HG03469 (cell line): ENCODE data around the gene BLTP3A.
A peak's percentile ranks its signal among the peaks of the same experiment; 100 is the strongest.
"Not testable (repeated sequence)": the region's sequence is repeated elsewhere in the genome, so short reads cannot be mapped to it uniquely, and the experiment has no call there.

ENCODE experiments used
- ATAC-seq: cut with Tn5 transposase; IDR thresholded peaks from one replicate; pipeline ENCODE4 v1.9.1; 2021; ENCODE audit warnings: mild to moderate bottlenecking, moderate library complexity, moderate number of reproducible peaks; ENCODE audit not compliant: unreplicated experiment

The BLTP3A gene

DNA sequence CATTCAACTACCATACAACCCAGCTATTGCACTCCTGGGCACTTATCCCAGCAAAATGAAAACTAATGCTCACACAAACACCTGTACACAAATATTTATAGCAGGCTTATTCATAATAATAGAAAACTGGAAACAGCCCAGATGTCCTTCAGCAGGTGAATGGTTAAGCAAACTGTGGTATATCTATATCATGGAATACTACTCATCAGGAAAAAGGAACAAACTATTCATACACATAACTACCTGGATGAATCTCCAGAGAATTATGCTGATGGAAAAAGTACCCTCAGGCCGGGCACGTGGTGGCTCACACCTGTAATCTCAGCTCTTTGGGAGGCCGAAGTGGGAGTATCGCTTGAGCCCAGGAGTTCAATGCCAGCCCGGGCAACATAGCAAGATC, 3.8 kb upstream of the BLTP3A start:
- no peak for ATAC-seq

DNA sequence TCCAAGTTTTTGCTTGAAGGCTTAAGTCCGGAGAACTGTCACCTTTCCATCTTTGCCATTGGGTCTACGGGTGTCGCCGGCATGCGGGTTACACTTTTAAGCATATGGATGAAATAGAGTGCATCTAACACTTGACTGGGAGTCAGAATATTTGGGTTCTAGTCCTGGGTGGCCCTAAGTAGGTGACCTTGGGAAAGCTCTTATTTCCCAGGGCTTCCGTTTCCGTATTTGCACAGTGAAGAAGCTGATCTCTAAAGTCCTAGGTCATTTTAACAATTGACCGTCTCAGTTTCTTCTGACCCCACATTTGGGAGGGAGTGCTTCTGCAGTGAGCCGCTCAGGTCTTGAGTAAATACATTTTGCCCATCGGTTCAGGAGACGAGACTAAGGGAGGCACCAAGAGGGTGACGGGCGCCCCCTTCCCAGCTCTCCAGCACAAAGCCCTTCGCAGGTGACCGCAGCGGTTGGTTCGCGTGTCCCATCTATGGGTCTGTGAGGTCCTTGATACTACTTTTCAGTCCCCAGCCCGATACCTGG, 651 bp upstream of the BLTP3A start:
- peak; percentile 7 for ATAC-seq

DNA sequence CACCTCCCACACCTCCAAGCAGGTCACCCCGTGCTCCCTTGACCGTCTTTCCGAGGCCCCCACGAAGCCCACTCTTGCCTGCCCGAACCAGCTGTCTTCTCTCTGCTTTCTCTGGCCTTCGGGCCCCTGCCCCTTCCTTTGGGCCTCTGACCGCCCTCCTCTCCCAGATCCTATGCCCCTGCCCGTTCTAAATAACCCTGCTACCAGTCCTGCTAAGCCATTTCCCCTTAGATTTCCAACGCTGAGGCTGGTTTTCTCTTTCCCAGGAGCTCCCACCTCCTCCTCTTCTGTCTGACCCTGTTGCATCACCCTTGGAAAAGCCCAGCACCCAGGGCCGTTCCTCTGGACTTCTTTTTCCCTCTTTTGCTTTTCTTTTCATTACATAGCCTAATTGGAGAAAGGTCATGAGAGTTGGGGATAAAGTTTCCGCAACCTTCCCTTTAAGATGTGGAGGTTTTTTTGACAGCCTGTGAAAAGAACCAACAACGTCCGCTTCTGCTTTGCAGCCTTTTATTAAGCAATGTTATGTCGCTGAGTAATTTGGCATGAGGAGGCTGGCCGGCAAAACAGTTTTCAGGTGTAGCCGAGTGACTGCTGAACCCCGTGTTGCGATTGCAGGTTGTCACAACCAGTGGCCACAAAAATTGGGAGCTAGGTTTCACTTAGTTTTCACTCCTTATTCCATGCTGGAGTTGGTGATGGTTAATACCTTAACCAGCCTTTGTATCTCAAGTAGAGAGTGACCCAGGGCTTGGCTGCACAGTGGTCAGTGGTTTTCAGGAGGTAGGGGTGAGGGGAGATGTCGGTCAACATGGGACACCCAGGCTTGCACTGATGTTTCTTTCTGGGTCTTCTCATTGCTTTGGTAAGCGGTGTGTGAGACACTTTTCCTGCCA, 970 bp downstream of the BLTP3A start:
- ATAC-seq = no peak

DNA sequence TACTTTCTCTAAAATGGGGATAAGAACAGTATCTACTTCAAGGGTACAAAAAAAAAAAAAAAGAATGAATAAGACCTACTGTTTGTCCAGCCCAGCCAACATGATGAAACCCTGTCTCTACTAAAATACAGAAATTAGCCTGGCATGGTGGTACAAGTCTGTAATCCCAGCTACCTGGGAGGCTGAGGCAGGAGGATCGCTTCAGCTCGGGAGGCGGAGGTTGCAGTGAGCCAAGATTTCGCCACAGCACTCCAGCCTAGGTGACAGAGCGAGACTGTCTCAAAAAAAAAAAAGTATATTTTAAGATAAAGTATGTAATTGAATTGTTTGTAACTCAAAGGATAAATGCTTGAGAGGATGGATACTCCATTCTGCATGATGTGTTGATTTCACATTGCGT, 2.0 kb downstream of the BLTP3A start:
- no peak for ATAC-seq

DNA sequence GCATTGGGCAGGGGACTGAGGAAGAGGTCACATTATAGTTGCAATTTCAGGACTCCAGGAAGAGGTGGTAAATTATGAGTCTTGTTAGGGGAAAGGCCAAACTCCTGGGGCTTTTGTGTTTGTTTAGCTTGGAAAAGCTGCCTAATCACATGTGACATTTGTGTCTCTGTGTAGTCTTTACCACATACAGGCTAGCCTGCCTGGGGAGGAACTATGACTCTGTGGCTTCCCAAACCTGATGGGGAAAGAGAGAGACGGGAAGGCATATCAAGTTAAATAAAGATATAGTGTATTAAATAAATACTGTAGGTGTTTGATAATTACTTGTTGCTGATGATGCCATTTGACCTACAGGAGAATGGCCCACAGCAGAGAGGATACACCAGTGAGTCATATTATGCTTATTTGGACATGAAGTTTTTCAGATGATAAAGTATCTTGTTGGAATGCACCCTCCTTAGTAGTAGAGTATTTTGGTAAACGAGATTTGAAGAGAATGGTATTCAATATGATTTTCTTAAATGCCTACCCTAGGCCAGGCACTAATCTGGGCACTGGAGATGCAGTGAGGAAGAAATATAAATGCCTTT, 4.0 kb downstream of the BLTP3A start:
- ATAC-seq = no peak

DNA sequence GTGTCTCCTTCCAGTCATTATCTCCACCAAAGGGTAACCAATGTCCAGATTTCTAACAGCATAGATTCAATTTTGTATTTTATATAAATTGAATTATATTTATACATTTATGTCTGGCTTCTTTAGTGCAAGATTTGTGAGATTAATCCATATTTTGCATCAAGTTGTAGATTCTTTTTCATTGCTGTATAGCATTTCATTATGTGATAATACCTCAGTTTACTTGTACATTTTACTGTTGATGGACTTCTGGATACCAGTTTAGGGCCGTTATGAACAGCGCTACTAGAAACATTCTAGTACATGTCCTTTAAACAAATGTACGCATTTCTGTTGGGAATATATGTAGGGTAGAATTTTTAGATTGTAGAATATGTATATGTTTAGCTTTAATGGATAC, 6.2 kb downstream of the BLTP3A start:
- no peak for ATAC-seq

DNA sequence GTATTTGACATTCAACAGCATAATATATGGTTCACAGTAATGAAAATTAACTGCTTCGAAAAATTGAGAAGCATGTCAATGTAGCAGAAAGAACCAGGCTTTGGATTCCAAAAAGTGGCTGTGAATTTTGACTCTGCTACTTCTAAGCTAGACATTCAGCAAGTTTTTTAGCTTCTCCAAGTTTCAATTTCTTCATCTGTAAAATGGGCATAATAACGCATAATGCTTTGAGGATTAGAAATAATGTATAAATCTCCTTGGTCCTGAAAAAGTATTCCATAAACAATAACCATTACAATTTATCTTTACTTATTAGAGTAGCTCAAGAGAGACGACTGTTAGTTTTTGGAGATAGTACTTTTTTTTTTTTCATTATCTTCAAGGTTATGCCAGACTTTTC, 7.7 kb downstream of the BLTP3A start:
- ATAC-seq = no peak

DNA sequence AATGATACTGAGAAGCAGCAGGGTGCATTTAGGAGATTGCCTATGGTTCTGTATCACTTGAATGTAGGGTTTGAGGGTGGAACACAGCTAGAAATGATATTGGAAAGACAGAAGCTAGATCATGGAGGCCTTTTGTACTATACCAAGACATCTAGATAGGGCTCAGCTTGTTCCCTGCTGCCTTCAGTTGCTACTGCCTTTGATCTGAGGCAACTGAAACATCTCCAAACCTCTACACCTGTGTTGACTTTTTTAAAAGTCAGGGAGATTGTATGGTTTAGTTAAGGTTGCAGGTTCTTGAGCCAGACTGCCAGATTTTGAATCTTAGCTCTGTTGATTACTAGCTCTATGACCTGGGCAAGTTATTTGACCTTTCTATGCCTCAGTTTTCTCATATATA, 12.7 kb downstream of the BLTP3A start:
- no peak for ATAC-seq

DNA sequence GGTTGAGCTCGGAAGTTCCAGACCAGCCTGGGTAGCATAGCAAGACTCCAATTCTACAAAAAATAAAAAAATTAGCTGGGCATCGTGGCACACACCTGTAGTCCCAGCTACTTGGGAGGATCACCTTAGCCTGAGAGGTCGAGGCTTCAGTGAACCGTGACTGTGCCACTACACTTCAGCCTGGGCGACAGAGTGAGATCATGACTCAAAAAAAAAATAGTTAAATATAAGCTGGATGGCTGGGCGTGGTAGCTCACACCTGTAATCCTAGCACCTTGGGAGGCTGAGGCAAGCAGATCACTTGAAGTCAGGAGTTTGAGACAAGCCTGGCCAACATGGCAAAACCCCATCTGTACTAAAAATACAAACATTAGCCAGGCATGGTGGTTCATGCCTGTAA, 13.2 kb downstream of the BLTP3A start:
- not testable (repeated sequence) for ATAC-seq

DNA sequence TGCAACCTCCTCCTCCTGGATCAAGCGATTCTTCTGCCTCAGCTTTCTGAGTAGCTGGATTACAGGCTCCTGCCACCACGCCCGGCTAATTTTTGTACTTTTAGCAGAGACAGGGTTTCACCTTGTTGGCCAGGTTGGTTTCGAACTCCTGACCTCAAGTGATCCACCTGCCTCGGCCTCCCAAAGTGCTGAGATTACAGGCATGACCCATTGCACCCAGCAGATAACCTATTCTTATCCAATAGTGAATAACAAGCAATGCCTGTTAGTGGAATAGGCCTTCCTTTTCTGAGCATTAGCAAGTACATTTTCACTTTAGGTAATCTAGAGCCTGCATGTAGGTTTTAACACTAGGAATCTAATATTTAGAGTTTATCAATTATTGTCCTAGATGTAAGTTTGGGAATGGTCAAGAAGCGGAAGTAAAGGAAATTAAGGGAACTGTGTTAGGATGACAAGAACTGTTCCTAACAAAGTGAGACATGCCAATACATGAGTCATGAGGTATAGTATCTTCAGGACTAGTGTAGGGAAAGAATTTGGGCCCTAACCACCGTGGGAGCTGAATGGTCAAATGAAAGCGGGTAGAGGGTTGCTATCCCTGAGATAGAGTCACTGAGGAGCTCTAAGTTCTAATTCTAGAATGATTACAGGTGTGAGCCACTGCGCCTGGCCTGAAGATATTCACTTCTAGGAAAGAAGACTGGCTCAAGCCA, 15.0 kb downstream of the BLTP3A start:
- ATAC-seq = no peak

DNA sequence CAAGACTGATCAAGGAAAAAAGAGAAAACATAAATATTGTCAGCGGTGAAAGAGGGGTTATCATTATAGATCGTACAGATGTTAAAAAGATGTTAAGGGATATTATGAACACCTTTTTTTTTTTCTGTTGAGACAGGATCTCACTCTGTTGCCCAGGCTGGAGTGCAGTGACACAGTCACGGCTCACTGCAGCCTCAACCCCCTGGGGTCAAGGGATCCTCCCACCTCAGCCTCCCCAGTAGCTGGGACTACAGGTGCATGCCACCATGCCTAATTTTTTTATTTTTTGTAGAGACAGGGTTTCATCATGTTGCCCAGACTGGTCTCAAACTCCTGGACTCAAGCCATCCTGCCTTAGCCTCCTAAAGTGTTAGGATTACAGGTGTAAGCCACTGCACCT, 16.6 kb downstream of the BLTP3A start:
- not testable (repeated sequence) for ATAC-seq

DNA sequence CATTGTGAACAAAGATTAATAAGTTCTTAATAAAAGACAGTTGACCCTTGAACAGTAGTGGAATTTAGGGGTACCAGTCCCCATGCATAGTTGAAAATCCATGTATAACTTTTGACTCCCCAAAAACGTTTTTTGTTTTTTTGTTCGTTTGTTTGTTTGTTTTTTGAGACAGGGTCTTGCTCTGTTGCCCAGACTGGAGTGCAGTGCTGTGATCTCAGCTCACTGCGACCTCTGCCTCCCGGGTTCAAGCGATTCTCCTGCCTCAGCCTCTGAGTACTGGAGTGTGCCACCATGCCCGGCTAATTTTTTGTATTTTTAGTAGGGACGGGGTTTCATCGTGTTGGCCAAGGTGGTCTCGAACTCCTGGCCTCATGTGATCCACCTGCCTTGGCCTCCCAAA, 17.5 kb downstream of the BLTP3A start:
- ATAC-seq = not testable (repeated sequence)

DNA sequence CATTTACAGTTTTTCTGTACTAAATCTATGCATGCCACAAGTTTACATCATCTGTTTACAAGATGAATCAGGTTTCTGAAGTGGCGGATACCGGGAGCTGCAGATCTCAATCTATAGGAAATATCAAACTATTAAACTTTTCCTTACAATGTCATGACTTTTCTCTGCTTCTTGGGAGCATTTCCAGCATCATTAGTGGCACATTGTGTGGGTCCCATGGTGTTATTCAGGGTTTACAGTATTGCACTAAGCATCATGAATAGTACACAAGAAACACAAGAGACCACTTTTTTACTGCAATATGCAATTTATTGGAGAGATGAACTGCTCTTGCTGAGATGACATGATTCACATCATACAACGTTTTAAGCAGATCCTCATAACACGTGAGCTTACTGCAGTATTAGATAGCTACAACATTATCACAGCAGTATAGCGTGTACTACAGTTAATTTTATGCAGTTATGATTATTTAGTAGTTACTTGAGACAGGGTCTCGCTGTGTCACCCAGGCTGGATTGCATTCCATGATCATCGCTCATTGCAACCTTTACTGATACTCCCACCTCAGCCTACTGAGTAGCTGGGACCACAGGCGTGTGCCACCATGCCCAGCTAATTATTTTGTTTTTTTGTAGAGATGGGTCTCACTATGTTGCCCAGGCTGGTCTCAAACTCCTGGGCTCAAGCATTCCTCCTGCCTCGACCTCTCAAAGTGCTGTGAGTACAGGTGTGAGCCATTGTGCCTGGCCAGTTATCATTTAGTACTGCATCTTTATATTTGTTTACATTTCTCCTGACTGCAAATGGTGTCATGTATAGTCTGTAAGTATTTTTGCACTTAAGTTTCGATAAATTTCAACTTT, 18.4 kb downstream of the BLTP3A start:
- no peak for ATAC-seq

DNA sequence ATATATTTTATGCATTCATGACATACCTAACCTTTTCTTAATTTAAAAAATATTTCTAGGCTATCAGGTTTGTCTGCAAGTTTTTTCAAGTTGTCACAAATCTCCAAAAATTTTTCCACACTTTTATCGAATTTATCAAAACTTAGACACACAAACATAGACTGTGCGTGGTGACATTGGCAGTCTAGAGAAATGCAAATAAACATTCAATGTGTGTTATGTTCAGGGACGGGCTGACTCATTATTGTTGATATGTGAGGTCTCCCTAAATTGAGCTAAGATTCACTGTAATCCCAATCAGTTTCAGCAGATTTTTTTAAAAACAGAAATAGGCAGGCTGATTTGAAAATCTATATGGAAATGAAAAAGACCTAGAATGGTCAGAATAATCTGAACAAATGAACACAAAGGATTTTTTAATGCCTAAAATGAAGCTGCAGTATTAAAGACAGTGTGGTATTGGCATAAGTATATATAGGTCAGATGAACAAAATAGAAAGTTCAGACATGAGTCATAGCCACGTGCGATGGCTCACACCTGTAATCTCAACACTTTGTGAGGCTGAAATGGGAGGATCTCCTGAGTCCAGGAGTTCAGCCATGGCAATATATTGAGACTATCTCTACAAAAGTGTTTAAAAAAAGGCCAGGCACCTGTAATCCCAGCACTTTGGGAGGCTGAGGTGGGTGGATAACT, 19.2 kb downstream of the BLTP3A start:
- ATAC-seq = peak; percentile 73

DNA sequence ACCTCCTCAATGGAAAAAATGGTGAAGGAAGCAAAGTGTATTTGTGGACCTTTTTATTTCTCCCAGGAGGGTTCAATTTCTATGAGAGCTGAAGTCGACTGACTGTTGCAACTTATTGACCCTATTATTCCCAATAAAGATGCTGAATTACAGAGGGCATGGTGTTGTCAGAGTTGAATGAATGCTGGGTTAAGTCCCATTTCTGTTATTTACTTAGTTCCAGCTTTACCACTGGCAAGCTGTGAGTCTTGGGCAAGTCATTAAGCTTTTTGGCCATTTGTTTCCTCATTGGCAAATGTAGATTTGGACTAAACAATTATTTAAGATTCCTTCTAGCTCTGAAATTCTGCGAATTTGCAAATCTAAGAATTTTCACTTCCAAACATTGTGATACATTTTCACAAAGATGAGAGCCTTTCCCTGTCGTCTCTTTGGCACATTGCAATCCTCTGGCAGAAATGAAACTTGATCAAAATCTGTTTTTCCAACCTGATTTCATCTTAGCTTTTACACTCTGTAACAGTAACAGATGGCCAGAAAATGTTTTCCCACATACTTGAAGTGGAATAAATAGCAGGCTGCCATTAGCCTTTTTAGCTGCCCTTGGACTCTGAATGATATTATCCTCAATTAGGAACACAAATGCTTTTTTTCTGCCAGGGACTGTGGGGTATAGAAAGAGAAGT, 21.3 kb downstream of the BLTP3A start:
- ATAC-seq = no peak

DNA sequence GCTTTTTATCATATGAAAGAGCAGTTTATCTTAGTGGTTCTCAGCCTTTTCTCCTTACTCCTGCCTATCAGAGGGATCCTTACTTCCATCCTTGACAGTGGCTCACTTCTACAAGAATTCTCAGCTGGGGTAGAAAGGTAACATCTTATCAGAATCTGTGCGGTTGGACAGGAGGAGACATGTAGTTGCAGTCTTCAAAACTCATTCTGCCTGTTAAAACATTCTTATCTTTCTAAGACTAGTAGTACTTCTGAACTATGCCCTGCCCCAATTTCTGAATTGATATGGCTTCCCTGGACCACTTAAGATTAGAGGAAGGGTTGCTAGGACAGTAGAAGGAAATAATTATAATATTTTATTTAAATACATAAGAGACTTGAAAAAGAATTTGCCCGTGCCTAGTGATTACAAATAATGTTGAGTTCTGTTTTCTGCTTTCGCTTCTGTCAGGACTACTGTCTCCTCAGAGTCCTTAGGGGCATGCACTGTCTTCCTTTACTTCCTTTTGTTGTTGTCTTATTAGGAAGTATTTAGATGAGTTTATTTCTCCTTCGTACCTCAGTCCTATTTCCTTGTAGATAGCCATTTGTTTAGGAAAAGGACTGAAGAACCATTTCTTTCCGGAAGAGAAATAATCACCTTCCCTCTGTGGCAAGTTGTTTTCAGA, 24.9 kb downstream of the BLTP3A start:
- no peak for ATAC-seq

DNA sequence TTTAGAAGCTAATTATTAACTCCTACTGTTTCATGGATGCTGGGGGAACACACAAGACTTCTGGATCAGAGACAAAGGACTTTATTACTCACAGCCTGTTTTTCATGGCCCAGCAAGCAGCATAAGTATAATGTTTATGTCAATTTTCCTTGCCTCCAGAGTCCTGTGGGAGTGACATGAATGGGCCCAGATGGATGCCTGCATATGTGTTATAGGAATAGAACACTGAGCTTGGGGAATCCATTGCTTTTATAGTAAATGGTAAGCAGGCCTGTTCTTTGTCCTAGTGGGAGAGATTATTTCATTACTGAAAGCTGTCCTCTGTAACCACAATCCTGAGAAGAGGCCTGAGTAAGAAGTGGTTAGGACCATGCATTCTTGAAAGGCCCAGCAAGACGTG, 25.6 kb downstream of the BLTP3A start:
- ATAC-seq = no peak

DNA sequence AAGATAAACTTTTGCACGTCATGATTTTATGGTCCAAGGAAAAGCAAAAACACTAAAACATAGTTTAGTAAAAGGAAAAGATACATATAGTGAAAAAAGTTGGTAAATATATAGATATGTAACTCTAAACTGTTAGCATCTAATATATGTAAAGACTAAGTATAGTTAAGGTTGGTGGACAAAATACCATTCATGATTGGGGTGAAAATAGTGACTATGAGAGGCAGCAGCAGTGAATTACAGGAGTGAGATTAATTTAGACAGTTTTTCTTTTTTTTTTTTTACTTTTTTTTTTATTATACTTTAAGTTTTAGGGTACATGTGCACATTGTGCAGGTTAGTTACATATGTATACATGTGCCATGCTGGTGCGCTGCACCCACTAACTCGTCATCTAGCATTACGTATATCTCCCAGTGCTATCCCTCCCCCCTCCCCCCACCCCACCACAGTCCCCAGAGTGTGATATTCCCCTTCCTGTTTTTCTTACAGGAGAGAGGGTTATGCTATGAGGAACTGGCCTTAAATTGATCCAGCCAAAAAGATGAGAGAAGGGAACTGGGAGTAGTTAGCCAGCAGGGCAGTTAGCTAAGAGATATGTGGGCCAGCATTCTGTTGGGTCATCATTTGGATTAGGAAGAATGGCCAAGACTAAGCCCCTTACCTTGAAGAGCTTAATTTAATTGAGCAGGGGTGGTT, 27.1 kb downstream of the BLTP3A start:
- ATAC-seq = not testable (repeated sequence)
